HG03520 (cell line): ENCODE measurements around the gene GAMT.

Source experiments
- ATAC-seq: cut with Tn5 transposase; IDR thresholded peaks from one replicate; pipeline ENCODE4 v1.9.1; 2021; ENCODE audit warnings: mild to moderate bottlenecking, moderate library complexity; ENCODE audit not compliant: unreplicated experiment

The GAMT gene

GRCh38 chr19:1366899-1367870, 34.2 kb downstream of the GAMT start:
- ATAC-seq: no peak

GRCh38 chr19:1366296-1366695, 35.0 kb downstream of the GAMT start:
- ATAC-seq: no peak

GRCh38 chr19:1365319-1366269, 35.7 kb downstream of the GAMT start:
- ATAC-seq: no peak

- ATAC-seq: no peak
Measured at GRCh38 chr19:1364070-1364704, 37.2 kb downstream of the GAMT start.

GRCh38 chr19:1363599-1363998, 37.7 kb downstream of the GAMT start:
- no peak for ATAC-seq

GRCh38 chr19:1362387-1363257, 38.7 kb downstream of the GAMT start:
- no peak for ATAC-seq

GRCh38 chr19:1361601-1362386, 39.5 kb downstream of the GAMT start:
- no peak for ATAC-seq

- no peak for ATAC-seq
Measured at GRCh38 chr19:1360818-1361461, 40.4 kb downstream of the GAMT start.

- ATAC-seq: no peak
Measured at GRCh38 chr19:1360126-1360817, 41.1 kb downstream of the GAMT start.

- ATAC-seq: no peak
Measured at GRCh38 chr19:1357531-1358109, 43.7 kb downstream of the GAMT start.

GRCh38 chr19:1356508-1356865, 44.9 kb downstream of the GAMT start:
- ATAC-seq: no peak

- ATAC-seq: no peak
Measured at GRCh38 chr19:1355568-1356507, 45.5 kb downstream of the GAMT start.

- ATAC-seq: no peak
Measured at GRCh38 chr19:1354970-1355567, 46.3 kb downstream of the GAMT start.

- ATAC-seq: no peak
Measured at GRCh38 chr19:1353144-1353543, 48.2 kb downstream of the GAMT start.

GRCh38 chr19:1351381-1351851, 49.9 kb downstream of the GAMT start:
- ATAC-seq: no peak

GRCh38 chr19:1350867-1351266, 50.5 kb downstream of the GAMT start:
- no peak for ATAC-seq
